Hematopoietic multipotent progenitor cell treated with erythropoietin and hydrocortisone succinate and interleukin-3 and kit ligand, for 15 days (in vitro differentiated cells): ENCODE results near the gene GSPT1.
A peak's percentile ranks its signal among the peaks of the same experiment; 100 is the strongest.
"Not testable (repeated sequence)": the region's sequence is repeated elsewhere in the genome, so short reads cannot be mapped to it uniquely, and the experiment has no call there.

ENCODE experiments used
- DNase-seq: peaks from one replicate; pipeline ENCODE4 v3.0.0-alpha.2; 2015; ENCODE audit warnings: low spot score

The GSPT1 gene

DNA sequence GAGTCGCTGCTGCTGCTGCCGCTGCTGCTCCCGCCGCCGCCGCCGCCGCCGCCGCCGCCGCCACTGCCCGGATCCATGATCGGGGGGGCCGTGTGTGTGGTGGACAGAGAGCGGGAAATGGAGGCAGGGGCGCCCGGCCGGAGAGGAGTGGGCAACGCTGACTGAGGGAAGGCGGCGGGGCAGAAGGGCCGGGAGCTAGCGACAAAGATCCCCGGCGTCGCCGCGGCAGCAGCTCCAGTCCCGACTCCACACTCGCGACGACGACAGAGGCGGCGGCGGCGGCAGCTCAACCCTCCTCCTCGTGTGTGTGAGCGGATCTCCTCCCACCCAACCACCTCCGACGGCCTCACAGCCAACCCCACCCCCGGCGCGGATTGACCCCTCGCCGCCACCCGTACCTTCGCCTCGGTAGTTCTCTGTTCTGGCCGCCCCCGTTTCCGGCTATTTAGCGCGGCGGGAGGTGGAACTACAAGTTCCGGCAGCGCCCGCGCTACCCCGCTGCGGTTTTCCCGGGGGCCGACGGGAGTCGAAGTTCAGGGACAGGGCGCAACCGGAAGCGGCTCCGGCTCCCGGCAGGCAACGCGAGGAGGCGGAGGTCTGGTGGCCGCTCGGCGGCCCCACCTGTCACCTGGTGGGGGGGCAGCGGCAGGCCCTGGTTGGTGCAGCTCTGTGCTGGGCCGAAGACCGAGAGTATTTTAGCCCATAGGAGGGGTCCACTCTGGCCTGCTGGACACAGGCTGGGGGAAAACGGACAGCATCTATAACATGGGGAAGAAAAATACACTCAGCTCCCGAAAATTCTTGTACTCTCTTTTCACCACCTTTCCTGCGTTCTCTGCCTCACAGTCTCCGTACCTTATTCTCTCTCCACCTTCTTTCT lies at the start of gene GSPT1:
TSS of gene GSPT1 (minus strand) at position 313 of the 880 bp plus-strand sequence. CDS start at position 77, 236 bp downstream.
- DNase-seq: peak; percentile 99

DNA sequence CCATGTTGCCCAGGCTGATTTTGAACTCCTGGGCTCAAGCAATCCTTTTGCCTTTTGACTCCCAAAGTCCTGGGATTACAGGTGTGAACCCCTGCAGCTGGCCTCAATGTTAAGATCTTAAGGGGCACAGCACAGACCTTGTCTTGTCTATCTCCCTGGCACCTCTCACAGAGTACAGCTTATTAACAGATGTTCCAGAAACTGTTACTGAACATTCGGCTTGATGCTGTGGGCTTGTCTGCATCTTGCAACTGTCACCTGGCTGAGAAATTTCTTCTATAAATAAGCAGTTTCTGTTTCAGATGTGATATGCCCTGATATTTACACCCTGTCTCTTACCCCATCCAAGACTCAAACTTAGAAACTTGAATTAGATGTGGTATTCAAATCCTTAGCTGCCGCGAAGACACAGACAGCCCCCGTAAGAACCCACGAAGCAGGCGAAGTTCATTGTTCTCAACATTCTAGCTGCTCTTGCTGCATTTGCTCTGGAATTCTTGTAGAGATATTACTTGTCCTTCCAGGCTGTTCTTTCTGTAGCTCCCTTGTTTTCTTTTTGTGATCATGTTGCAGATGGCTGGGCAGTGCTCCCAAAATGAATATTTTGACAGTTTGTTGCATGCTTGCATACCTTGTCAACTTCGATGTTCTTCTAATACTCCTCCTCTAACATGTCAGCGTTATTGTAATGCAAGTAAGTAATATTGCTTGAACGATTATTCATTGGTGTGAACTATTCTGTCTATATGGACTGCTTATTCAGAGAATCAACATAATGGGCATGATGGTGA lies 49.2 kb upstream of the GSPT1 start, which contains the start of gene TNFRSF17:
TSS of gene TNFRSF17 (plus strand) at position 450 of the 791 bp plus-strand sequence. CDS start at position 565, 115 bp downstream.
- DNase-seq: no peak

DNA sequence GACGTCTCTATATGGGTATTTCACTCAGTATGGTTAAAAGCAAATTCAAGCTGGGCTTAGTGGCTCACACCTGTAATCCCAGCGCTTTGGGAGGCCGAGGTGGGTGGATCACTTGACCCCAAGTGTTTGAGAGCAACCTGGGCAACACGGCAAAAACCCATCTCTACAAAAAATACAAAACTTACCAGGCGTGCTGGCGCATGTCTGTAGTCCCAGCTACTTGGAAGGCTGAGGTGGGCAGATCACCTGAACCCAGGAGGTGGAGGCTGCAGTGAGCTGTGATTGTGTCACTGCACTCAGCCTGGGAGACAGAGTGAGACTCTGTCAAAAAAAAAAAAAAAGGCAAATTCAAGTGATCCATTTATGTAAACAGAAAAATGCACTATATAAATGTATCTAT lies 48.0 kb upstream of the GSPT1 start:
- no peak for DNase-seq

DNA sequence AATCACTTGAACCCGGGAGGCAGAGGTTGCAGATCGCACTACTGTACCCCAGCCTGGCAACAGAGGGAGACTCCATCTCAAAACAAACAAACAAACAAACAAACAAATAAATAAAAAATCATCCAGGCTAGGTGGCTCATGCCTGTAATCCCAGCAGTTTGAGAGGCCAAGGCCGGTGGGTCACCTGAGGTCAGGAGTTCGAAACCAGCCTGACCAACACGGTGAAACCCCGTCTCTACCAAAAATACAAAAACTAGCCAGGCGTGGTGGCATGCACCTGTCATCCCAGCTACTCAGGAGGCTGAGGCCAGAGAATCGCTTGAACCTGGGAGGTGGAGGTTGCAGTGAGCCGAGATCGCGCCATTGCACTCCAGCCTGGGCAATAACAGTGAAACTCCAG lies 47.2 kb upstream of the GSPT1 start:
- DNase-seq: not testable (repeated sequence)

DNA sequence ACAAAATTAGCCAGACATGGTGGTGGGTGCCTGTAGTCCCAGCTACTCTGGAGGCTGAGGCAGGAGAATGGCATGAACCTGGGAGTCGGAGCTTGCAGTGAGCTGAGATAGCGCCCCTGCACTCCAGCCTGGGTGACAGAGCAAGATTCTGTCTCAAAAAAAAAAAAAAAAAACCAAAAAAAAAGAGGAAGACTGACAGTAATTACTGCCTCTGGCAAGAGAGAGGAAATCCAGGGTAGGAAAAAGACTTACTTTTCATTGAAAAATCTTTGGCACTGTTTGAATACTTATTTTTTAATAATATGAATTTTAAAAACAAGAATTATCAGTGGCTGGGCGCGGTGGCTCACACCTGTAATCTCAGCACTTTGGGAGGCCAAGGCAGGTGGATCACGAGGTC lies 46.7 kb upstream of the GSPT1 start:
- not testable (repeated sequence) for DNase-seq

DNA sequence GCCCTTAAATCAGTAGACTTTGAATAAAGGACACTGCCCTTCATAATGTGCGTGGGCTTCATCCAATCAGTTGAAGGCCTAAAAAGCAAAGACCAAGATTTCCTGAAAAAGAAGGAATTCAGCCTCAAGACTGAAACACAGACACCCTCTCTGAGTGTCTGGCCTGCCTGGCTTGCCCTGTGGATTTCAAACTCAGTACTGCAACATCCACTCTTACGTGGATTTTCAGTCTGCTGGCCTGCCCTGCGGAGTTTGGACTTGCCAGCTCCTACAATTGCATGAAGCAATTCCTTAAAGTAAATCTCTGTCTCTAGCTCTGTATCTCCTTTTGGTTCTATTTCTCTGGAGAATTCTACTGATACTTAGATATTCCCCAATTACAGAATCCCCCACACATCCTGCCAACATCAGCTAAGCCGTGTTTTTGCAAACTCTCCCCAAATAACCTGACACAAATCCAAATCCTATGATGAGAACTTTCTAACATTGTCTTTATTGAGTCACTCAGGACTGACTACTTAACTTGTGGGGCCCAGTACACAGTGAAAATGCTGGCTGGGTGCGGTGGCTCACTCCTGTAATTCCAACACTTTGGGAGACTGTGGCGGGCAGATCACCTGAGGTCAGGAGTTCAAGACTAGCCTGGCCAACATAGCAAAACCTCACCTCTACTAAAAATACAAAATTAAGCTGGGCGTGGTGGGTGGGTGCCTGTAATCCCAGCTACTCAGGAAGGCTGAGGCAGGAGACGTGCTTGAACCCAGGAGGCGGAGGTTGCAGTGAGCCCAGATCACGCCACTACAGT lies 42.0 kb upstream of the GSPT1 start:
- no peak for DNase-seq

DNA sequence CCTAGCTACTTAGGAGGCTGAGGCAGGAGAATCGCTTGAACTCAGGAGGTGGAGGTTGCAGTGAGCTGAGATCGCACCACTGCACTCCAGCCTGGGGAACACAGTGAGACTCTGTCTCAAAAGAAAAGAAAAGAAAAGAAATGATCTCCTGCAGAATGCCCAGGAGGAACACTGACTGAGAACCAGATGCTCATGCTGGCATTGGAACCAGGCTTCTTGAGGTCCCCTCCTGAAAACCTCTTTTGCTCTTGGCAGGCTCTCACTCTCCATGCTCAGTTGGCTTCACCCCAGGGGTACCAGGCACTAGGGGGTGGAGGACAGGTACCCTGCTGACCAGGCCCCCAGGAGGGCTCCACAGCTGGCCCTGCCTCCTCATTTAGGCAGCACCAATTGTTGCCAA lies 40.8 kb upstream of the GSPT1 start:
- no peak for DNase-seq

DNA sequence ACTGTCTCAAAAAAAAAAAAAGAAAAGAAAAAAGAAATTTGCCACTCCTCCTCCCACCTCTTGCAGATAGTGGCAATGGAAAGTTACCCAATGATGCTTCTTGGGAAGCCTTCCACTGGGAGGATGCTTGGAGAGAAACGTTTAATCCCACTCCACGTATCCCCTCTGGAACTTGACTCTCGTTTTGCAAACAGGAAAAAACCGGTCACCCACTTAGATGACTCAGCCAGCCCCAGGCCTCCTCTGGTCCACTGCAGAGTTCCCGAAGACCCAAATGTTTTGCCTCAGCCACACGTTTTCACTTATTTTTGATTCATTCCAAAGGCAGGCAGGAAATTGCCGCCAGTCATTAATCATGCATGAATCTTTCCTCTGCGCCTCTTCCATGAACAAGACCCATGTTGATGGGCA lies 40.0 kb upstream of the GSPT1 start:
- no peak for DNase-seq

DNA sequence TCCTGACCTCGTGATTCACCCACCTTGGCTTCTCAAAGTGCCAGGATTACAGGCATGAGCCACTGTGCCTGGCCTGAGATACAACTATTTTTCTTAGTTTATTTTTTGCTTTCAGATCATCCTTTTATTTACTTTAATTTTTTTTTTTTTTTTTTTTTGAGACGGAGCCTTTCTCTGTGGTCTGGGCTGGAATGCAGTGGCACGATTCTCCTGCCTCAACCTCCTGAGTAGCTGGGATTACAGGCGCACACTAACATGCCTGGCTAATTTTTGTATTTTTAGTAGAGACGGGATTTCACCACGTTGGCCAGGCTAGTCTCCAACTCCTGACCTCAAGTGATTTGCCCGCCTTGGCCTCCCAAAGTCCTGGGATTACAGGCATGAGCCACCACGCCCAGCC lies 37.8 kb upstream of the GSPT1 start:
- DNase-seq: not testable (repeated sequence)

DNA sequence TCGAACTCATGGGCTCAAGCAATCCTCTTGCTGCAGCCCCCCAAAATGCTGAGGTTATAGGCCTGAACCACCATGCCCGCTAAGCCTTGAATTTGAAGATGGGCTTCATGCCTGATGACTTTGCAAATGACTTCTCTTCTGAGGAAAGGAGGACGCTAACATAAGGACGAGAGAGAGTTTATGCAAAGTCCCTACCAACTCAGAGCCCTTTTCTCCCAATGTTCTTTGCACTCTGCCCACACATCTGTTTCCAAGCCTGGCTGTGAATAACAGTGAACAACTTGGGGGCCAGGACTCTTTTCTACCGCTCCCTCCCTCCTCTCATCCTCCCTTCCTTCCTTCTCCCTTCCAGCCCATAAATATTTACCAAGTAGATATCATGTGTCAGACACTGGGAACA lies 34.6 kb upstream of the GSPT1 start:
- no peak for DNase-seq

DNA sequence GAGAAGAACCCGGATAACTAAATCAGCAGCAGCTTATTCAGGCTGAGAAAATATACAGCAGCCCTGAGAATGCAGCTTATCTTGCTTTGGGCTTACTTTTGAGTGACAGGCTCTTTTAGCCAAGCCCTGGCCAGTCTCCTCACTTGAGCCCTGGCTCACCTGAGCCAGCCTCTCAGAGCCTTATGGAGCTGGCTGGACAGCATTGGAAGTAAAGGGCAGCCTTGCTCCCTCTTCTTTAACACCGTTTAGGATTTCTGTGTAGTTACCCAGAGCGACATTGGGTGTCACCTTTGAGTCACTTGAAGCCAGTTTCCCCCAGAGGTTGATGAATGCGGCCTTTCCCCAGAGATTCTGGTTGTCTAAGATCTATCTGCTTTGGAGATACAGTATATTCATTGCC lies 33.8 kb upstream of the GSPT1 start:
- DNase-seq: peak; percentile 57

DNA sequence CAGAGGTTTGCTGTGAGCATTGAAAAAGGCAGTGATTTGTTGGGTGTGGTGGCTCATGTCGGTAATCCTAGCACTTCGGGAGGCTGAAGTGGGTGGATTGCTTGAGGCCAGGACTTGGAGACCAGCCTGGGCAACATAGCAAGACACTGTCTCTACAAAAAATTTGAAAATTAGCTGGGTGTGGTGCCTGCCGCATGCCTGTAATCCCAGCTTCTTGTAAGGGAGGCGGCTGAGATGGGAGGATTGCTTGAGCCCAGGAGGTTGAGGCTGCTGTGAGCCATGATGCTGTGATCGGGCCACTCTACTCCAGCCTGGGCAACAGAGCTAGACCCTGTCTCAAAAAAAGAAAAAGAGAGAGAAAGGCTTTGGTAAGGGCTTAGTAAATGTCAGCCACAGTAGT lies 33.1 kb upstream of the GSPT1 start:
- DNase-seq: no peak

DNA sequence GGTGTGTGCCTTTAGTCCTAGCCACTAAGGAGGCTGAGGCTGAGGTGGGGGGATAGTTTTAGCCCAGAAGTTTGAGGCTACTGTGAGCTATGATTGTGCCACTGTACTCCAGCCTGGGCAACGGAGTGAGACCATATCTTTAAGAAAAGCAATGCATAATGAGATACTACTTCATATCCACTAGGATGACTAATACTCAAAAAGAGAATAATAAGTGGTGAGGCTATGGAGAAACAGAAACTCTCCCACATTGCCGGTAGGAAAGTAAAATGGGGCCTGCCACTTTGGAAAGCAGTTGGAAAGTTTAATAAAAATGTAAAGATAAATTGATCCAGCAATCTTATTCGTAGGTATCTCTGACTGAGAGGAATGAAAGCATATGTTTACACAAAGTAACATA lies 30.7 kb upstream of the GSPT1 start:
- DNase-seq: no peak

DNA sequence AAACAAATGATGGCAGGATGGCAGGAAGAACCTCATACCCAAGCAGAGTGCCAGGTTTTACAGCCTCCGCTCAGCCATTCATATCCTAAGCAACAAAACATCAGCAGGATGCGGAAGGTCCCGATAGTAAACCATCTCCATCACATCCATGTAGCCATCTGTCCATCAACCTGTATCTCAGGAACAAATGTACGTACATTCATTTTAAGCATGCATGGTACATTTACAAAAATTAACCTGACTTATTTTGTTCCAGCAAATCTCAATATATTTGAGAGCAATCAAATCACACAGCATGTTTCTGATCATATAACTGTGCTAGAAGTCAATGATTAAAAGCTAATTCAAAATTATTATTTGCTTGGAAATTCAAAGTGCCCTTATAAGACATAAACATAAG lies 26.2 kb upstream of the GSPT1 start, which contains the start of gene NPIPB2:
TSS of gene NPIPB2 (minus strand) at position 101 of the 400 bp plus-strand sequence. CDS start at position 101, 0 bp downstream.
- DNase-seq: not testable (repeated sequence)

DNA sequence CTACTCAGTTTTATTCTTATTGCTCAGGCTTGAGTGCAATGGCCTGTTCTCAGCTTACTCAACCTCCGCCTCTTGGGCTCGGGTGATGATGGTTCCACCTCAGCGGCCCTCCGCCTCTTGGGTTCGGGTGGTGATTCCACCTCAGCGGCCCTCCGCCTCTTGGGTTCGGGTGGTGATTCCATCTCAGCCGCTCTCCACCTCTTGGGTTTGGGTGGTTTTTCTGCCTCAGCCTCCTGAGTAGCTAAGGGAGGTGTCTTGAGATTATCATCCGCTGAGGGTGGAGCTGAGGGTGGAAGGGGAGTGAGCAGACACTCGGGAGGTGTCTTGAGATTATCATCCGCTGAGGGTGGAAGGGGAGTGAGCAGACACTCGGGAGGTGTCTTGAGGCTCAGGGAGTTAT lies 11.6 kb upstream of the GSPT1 start:
- DNase-seq: peak; percentile 49

DNA sequence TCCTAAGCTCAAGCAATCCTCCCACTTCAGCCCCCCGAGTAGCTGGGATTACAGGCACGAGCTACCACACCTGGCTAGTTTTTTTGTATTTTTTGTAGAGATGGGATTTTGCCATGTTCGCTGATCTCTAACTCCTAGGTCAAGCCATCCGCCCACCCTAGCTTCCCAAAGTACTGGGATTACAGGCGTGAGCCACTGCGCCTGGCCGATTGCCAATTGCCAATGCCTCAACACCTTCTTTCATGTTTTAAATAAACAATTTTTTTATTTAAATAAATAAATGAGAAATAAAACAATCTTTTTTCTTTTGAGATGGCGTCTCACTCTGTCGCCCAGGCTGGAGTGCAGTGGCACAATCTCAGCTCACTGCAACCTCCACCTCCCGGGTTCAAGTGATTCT lies 8.3 kb upstream of the GSPT1 start:
- not testable (repeated sequence) for DNase-seq

DNA sequence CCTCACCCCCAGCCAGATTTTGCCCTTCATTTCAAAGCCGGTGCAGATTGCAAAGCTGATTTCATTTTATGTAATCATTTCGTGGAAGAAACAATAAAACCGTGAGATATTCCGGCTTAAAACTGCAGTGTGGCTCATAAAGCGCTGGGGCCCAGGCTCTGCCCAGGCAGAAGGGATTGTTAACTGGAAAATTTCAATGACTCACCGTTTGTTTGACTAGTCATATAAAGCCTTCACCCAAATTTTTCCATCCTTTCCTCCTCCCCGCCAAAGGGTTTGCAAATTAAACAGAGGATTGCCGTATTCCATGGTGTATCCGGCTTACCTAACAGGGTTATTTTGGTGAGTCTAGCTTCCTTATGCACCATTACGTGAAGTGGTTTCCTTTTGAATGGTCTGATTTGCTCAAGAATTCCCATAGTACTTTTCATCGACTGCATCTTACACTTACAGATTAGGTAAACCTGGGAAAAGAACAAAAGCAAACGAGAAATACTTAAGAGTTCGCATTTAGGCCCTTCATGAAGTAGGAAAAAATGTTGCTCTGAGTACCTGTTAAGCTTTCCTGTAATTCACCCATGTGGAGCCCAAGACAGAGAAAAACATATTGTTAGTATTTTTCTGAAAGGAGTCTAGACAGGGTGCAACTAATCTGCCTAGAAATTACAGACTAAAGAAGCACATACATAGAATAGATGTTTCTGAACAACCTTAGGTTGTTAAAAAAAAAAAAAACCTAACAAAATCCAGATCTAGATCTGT lies 949 bp upstream of the GSPT1 start:
- DNase-seq: no peak

DNA sequence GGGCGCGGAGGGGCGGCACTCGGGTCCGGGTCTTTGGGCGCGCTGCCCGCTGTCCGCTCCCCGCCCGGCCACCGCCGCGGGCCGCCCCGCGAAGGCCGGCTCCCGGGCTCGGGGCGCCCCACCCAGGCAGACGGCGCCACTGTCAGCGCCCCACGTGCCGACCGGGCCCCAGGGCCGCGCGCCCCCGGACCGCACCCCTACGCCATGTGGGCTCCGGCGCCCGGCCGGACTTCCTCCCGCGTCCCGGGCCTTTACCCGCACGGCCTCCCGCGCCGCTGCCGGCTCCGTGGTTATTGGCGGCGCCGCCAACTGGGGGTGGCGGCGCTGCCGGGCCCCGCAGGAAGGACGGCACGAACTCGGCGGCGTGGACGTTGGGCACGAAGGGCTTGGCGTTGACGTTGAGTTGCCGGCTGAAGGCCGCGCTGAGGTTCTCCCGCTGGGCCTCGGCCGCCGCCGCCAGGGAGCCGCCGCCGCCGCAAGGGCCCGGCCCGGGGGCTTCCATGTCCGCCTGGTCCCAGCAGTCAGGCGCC lies 577 bp downstream of the GSPT1 start:
- DNase-seq: peak; percentile 50

DNA sequence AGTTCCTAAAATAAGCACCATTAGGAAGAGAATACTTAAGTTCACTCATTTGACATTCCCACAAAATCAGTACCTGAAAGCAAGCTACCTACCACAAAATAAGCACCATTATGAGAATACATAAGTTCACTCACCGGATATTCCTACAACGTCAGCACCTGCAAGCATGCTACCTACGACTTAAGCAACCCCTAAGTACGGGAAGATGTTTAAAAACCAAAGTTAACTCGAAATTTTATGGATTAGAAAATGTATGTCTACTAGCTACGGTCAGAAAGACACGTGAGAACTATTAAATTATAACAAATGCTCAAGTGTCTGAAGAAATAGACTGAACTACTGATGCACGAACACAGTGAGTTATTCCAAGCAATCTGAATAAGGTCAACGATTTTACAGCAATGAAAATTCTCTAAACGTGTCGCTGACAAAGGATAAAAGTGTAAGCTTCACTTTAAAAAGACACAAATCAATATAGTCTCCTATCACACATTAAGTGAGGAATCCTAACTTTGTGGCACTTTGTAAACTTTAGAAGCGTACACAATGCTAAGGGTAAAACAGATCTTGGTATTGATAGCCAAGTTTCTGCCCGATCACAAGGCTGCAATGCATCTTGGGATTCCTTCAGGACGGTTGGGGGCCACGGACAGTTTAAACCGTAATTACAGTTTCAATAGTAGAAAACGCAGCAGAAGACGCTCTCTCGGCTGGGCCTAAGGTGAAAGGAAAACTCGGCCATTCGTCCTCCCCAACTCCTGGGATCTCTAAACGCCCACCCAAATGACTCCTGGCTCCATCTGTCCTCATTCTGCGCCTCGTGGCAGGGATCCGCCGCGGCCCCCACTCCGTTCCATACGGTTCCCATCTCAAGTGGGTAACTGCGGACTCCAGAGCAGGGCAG lies 1.3 kb downstream of the GSPT1 start:
- peak; percentile 60 for DNase-seq
